ENCODE measurements around the gene SCUBE2.
"Not testable (repeated sequence)": the region's sequence is repeated elsewhere in the genome, so short reads cannot be mapped to it uniquely, and the experiment has no call there.

SCUBE2 gene

GRCh38 chr11:9046481-9046880, 44.9 kb downstream of the SCUBE2 start:
- DNase-seq: no peak

DNA sequence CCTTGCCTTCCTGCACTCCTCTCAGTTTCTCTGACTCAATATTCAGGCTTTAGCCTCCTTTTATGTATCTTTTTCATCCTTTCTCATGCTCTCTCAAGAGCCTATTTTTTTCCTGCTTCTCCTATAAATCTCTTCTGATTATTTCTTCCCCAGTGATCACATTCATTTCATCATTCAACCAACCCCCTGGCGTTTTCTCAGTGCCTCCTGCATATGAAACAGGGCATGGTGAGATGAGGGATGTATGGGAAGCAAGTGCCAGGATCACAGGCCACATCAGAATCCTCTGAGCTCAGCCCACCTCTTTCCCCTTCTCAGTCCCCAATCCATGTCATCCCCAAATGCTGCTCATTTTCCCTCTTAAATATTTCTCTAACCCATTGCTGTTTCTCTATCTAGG, 48.9 kb downstream of the SCUBE2 start:
- DNase-seq: no peak

GRCh38 chr11:9041747-9042146, 49.7 kb downstream of the SCUBE2 start:
- no peak for DNase-seq

GRCh38 chr11:9040410-9040809, 51.0 kb downstream of the SCUBE2 start:
- no peak for DNase-seq

GRCh38 chr11:9039863-9040262, 51.5 kb downstream of the SCUBE2 start:
- no peak for DNase-seq

DNA sequence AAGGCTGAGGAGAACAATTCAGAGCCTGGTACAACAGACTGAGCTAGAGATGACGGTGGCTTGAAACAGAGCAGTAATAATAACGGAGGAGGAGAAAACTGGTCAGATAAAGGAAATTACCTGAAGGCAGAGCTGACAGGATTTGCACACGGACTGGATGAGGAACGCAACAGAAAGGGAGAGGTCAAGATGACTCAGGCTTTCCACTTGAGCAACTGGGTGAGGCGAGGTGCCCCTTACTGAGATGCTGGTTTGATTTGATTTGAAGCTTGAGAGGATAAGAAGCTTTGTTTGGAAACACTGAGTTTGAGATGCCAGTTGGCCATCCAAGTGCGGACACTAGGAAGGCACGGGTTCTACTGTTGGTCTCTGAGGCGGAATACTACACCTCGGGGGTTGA, 52.2 kb downstream of the SCUBE2 start:
- no peak for DNase-seq

DNA sequence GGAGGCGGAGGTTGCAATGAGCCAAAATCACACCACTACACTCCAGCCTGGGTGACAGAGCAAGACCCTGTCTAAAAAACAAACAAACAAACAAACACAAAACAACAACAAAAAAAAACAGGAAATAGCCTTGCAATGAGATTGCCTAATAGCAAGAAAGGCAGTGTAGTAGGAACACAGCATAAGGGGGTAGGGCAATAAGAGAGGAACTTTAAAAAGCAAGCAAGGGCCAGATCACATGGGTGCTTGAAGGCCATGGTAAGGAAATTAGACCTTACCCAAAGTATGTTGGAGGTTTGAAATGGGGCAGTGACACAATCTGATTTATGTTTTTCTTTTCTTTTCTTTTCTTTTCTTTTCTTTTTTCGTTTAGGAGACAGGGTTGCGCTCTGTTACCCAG, 52.9 kb downstream of the SCUBE2 start:
- no peak for DNase-seq

GRCh38 chr11:9037963-9038362, 53.4 kb downstream of the SCUBE2 start:
- DNase-seq: no peak

DNA sequence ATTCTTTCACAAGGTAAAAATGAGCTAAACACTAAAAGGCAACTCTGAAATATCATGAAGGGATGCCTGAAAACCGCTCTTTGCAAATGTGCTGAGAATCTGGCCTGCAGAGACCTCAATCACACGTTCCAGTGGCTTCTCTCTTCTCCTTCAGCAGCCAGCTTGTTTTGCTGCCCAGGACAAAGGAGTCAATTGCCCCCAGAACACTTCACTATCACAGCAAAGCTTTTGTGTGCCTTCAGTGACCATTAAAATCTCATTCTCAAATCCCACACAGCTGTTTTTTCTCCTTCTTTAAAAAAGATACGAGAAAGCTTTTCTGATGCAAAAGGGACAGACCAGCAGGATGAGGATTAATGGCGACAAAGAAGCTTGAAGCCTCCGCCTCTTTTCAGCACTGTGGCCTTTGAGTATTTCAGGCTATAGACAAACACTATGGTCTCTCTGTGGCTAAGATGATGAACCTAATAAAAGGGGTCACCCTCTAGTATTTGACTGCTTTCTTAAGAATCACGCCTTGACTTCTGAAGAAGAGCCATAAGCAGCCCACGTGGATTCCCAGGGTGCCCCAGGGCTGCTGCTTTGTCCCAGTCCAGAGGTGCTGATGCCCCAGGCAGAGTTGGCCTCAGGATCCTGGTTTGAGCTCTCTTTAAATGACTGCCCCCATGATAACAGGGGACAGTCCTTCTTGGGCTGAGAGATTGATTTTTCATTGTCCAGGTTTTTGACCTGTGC, 54.2 kb downstream of the SCUBE2 start:
- DNase-seq: no peak

DNA sequence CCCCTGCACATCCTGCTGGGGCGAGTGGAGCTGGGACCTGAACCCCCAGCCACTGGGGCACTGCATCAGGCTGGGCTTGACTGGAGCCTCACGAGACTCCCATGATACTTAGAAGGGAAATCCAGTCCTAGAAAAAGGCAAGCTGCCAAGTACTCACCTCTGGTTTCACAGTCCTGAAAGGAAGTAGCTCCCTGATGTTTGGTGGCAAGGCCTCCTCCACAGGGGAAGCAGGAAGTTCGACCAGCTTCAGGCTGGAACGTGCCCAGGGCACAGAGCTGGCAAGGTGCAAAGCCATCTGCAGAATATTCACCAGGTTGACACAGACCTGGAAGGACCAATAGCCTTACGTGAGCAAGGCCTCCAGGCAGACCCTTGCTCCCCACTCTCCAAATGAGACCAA, 60.8 kb downstream of the SCUBE2 start:
- no peak for DNase-seq

GRCh38 chr11:9029422-9029821, 62.0 kb downstream of the SCUBE2 start:
- DNase-seq: no peak

DNA sequence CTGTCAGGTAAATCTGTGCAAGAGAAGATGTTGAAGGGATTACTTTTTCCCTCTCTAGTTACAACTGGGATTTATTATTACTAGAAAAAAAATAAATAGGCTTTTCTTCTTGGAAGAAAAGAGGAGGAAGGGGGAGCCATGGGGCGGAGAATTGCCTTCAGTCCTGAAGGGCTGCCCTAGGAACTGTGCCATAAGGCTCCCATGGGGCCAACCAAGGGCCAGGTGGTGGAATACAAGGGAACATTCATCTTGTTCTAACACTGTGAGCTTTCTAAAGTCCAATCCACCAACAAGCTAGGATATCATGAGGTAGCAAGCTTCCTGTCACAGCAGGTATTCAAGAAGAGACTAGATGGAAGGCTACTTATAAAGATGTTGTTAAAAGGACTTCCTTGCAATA, 62.8 kb downstream of the SCUBE2 start:
- no peak for DNase-seq

GRCh38 chr11:9025101-9025850, 66.1 kb downstream of the SCUBE2 start:
- no peak for DNase-seq

GRCh38 chr11:9022961-9023680, 68.3 kb downstream of the SCUBE2 start:
- DNase-seq: no peak

- no peak for DNase-seq
Measured at GRCh38 chr11:9020916-9021315, 70.5 kb downstream of the SCUBE2 start.

DNA sequence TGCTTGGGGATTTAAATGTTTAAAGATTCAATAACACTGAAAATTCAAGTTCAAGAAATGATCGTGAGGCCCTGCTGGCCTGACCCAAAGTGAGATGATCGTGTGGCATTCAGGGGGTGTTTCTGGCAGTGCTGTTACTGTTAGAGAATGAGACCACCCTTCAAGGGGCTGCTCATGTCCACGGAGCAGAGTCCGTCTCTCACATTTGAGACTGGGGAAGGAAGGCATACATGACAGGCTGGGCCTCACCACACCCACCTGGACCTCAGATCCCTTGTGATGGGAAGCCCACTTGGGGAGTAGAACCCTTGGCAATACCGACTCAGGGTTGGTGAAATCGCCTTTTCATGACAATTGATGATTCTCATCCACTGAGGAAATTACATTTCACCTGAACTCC, 71.5 kb downstream of the SCUBE2 start:
- no peak for DNase-seq

DNA sequence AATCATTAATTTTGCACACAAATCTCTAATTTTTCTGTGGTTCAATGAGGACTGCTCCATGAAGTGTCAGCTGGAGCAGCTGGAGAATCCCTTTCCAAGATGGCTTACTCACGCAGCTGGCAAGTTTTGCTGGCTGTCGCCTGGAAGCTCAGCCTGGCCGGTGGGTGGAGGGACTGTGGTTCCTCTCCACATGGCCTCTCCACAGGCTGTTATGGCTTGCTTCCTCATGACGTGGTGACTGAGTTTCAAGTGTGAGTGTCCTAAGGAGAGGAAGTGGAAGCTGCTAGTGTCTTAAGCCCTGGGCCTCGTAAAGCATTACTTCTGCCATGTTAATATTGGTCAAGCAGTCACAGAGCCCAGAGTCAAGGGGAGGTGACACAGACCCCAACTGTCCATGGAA, 73.6 kb downstream of the SCUBE2 start:
- DNase-seq: no peak

DNA sequence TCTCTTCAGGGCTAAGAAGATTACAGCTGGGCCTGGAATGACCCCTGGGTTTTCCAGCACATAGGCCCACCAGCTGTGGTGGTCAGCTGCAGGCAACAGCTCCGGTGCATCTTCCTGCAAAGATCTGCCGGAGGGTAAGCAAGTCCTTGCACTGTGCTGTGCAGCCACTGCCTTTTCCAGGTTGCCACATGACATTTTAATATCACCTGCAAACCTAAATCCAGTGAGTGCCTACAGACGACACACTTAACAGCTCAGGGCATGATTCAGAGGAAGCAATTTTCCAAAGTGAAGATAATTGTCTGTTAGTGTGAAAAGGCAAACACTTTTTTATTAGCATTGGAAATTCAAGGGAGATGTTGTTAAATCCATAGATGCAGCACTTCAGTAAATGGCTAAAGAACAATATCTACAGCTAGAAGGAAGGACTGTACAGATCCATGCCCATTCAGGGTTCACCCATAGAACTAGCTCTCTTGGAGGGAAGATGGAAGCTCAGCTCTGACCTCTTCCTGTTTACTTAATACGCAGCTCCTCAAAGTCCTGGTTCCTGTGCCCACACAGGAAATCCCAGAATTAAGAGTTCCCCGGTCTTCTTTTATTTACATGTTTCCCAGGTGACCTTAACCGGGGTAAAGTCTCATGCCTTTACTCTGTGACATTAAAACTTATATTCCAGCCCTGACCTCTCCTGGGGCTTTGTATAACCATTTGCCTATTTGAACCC, 74.3 kb downstream of the SCUBE2 start:
- no peak for DNase-seq

GRCh38 chr11:9015677-9016076, 75.7 kb downstream of the SCUBE2 start:
- DNase-seq: no peak

GRCh38 chr11:9014826-9015225, 76.6 kb downstream of the SCUBE2 start:
- DNase-seq: no peak

- no peak for DNase-seq
Measured at GRCh38 chr11:9013373-9013772, 78.0 kb downstream of the SCUBE2 start.

DNA sequence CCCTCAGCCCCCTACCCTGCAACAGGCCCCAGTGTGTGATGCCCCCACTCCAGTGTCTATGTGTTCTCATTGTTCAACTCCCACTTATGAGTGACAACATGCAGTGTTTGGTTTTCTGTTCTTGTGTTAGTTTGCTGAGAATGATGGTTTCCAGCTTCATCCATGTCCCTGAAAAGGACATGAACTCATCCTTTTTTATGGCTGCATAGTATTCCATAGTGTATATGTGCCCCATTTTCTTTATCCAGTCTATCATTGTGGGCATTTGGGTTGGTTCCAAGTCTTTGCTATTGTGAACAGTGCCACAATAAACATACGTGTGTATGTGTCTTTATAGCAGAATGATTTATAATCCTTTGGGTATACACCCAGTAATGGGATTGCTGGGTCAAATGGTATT, 81.9 kb downstream of the SCUBE2 start:
- DNase-seq: not testable (repeated sequence)

DNA sequence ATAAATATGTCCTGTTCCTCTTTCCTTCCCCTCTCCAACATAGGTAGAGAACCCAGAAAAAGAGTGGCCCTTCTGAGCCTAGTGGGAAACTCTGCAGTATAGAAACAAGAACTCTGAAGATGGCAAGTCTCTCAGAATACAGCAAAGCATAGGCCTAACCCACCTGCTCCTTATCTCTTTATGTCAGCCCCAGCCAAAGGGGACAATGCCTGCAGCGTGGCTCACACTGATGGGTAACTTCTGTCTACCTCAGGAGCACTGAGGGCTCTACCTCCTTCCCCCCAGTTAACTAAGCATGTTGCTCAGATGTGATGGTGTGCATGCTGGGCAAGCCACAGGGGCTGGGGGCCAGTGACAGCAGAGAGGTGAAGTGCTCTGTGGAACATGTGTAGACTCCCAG, 82.7 kb downstream of the SCUBE2 start:
- DNase-seq: no peak

Data from right kidney (tissue), 1 donor.